Ishikawa (cell line): ENCODE data around the gene SLC48A1.

Experiments
- CEBPB ChIP-seq: IDR thresholded peaks from 2 replicates; pipeline ENCODE4 v1.6.1; 2012
- CREB1 ChIP-seq: IDR thresholded peaks from 2 replicates; pipeline ENCODE4 v1.6.1; 2012; ENCODE audit warnings: low read depth
- EGR1 ChIP-seq: IDR thresholded peaks from 2 replicates; pipeline ENCODE4 v1.6.1; 2012
- EP300 ChIP-seq: IDR thresholded peaks from 2 replicates; pipeline ENCODE4 v1.6.1; 2012; ENCODE audit warnings: borderline replicate concordance
- FOXM1 ChIP-seq: IDR thresholded peaks from 2 replicates; pipeline ENCODE4 v1.6.1; 2012; ENCODE audit warnings: low read depth, borderline replicate concordance
- NFIC ChIP-seq: IDR thresholded peaks from 2 replicates; pipeline ENCODE4 v1.6.1; 2012
- RAD21 ChIP-seq: IDR thresholded peaks from 2 replicates; pipeline ENCODE4 v1.6.1; 2012; ENCODE audit warnings: low read depth
- REST ChIP-seq: IDR thresholded peaks from 2 replicates; pipeline ENCODE4 v1.6.1; 2012; ENCODE audit warnings: low read depth, mild to moderate bottlenecking
- TAF1 ChIP-seq: IDR thresholded peaks from 2 replicates; pipeline ENCODE4 v1.6.1; 2012; ENCODE audit warnings: low read depth, mild to moderate bottlenecking
- TCF12 ChIP-seq: IDR thresholded peaks from 2 replicates; pipeline ENCODE4 v1.6.1; 2012; ENCODE audit warnings: low read depth
- TEAD4 ChIP-seq: IDR thresholded peaks from 2 replicates; pipeline ENCODE4 v1.6.1; 2012
- USF1 ChIP-seq: IDR thresholded peaks from 2 replicates; pipeline ENCODE4 v1.6.1; 2012
- YY1 ChIP-seq: IDR thresholded peaks from 2 replicates; pipeline ENCODE4 v1.6.1; 2012; ENCODE audit warnings: low read depth
- ZBTB7A ChIP-seq: IDR thresholded peaks from 2 replicates; pipeline ENCODE4 v1.6.1; 2012; ENCODE audit warnings: low read depth
- TF ChIP-seq, protein P1 (sequence below): IDR thresholded peaks from 2 replicates; pipeline ENCODE4 v1.6.1; 2012

The SLC48A1 gene

GRCh38 chr12:47742253-47742825 is 30.7 kb upstream of the SLC48A1 start:
- TF ChIP-seq ZBTB7A (no peak), TEAD4 (no peak), YY1 (peak; percentile 44; the same call in 1 of the 2 replicates), NFIC (no peak), RAD21 (peak; percentile 96), EP300 (no peak), TCF12 (no peak), REST (no peak), EGR1 (no peak)
- TF ChIP-seq, protein P1, sequence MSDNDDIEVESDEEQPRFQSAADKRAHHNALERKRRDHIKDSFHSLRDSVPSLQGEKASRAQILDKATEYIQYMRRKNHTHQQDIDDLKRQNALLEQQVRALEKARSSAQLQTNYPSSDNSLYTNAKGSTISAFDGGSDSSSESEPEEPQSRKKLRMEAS = 0 out of 2 replicates have a peak, but pooled peaks have one; percentile 31

GRCh38 chr12:47743311-47743860 is 29.7 kb upstream of the SLC48A1 start:
- TF ChIP-seq YY1 (no peak), ZBTB7A (0 out of 2 replicates have a peak, but pooled peaks have one; percentile 36), USF1 (no peak), TCF12 (no peak), RAD21 (no peak), REST (no peak), TEAD4 (no peak), FOXM1 (no peak), EP300 (peak; percentile 22; the same call in 1 of the 2 replicates), EGR1 (no peak), NFIC (no peak), CREB1 (no peak), CEBPB (no peak), TAF1 (no peak)
- TF ChIP-seq, protein P1 = 0 out of 2 replicates have a peak, but pooled peaks have one; percentile 30

- TF ChIP-seq CEBPB (no peak), TAF1 (no peak), EP300 (no peak), REST (no peak), EGR1 (no peak), CREB1 (no peak), TEAD4 (peak; percentile 90), YY1 (no peak), RAD21 (peak; percentile 96), NFIC (no peak), USF1 (no peak)
- TF ChIP-seq, protein P1 = 0 out of 2 replicates have a peak, but pooled peaks have one; percentile 18
Observed at GRCh38 chr12:47744005-47744651, 28.9 kb upstream of the SLC48A1 start.
